ENCODE results near the gene PRR11.

- no peak for TF ChIP-seq EZH2 (IDR thresholded peaks at IDR 0.05)
- TF ChIP-seq, protein P1, sequence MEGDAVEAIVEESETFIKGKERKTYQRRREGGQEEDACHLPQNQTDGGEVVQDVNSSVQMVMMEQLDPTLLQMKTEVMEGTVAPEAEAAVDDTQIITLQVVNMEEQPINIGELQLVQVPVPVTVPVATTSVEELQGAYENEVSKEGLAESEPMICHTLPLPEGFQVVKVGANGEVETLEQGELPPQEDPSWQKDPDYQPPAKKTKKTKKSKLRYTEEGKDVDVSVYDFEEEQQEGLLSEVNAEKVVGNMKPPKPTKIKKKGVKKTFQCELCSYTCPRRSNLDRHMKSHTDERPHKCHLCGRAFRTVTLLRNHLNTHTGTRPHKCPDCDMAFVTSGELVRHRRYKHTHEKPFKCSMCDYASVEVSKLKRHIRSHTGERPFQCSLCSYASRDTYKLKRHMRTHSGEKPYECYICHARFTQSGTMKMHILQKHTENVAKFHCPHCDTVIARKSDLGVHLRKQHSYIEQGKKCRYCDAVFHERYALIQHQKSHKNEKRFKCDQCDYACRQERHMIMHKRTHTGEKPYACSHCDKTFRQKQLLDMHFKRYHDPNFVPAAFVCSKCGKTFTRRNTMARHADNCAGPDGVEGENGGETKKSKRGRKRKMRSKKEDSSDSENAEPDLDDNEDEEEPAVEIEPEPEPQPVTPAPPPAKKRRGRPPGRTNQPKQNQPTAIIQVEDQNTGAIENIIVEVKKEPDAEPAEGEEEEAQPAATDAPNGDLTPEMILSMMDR (IDR thresholded peaks at IDR 0.05) = no peak
These were observed 65.8 kb downstream of the PRR11 start for GRCh38 chr17:59221159-59221847.
